Kidney (tissue), 14 donors: ENCODE results near the gene DNAI1. TPM values are rescaled to one million over a fixed set of nuclear protein-coding genes. Genes with fewer than 3 reads are reported as not detected.

Source experiments
- DNase-seq, 5 donors: peaks; one replicate each; pipeline ENCODE4 v3.0.0-alpha.2; 2013 to 2020
- FAIRE-seq: peaks from 2 replicates; lab custom pipeline; 2012; peaks lifted over from hg19 to GRCh38; lab: Jason Lieb, UNC
- H3K27ac ChIP-seq, 2 donors: one replicate each; pipeline ENCODE4 v1.7.0; 2013; ENCODE audit warnings: low read depth in 2 of 2, low read length in 2 of 2, inconsistent platforms in 1 of 2
- H3K27me3 ChIP-seq: one replicate; pipeline ENCODE4 v1.7.1; 2013; ENCODE audit warnings: low read length, inconsistent platforms; ENCODE audit not compliant: control insufficient read depth, insufficient read depth
- H3K36me3 ChIP-seq, 3 donors: one replicate each; pipeline versions ENCODE4 v1.7.0 to v1.7.1; 2013; ENCODE audit warnings: low read length in 3 of 3, control low read depth in 1 of 3, inconsistent platforms in 1 of 3; ENCODE audit not compliant: insufficient read depth in 3 of 3, control insufficient read depth in 2 of 3
- H3K4me1 ChIP-seq, 3 donors: one replicate each; pipeline versions ENCODE4 v1.7.0 to v1.7.1; 2013; ENCODE audit warnings: low read length in 3 of 3, inconsistent platforms in 1 of 3, low read depth in 1 of 3; ENCODE audit not compliant: control insufficient read depth in 2 of 3, insufficient read depth in 2 of 3
- H3K4me3 ChIP-seq, 3 donors: one replicate each; pipeline versions ENCODE4 v1.7.0 to v1.8.1; 2013; ENCODE audit warnings: low read length in 3 of 3, control low read depth in 1 of 3, inconsistent platforms in 1 of 3
- H3K9ac ChIP-seq, 3 donors: one replicate each; pipeline versions ENCODE4 v1.7.0 to v1.7.1; 2013; ENCODE audit warnings: low read length in 3 of 3, control low read depth in 1 of 3, inconsistent platforms in 1 of 3
- H3K9me3 ChIP-seq, 3 donors: one replicate each; pipeline versions ENCODE4 v1.7.0 to v1.7.1; 2013; ENCODE audit warnings: low read length in 3 of 3, control low read depth in 1 of 3, inconsistent platforms in 1 of 3; ENCODE audit not compliant: control insufficient read depth in 2 of 3, insufficient read depth in 1 of 3
- intact Hi-C: fragments of 100-400 bp; cut with DNase I; formaldehyde crosslinking; loops from one replicate; pipeline ENCODE4 v1.11.1; 2022
- polyA plus RNA-seq: library from polyadenylated mRNA; stranded (reverse); fragments of 350-450 nt; fragmentation: Illumina TruSeq; extraction: RNeasy Lipid Tissue Mini Kit (QIAGEN cat#74804); gene quantifications from one replicate; pipeline ENCODE4 v1.2.3, GENCODE V29; 2014; ENCODE audit warnings: low read depth, low replicate concordance; ENCODE audit not compliant: insufficient read depth
- total RNA-seq: library from RNA; stranded (reverse); fragmentation: NEBNext Ultra II Directional; extraction: Animal tissue kit (Norgen Biotek cat#: 25700); gene quantifications from one replicate; pipeline ENCODE4 v1.2.1, GENCODE V29; 2021
- TF ChIP-seq, protein P1 (sequence below): IDR thresholded peaks from 3 replicates; pipeline ENCODE4 v1.5.1; 2012; ENCODE audit warnings: mild to moderate bottlenecking, moderate library complexity, borderline replicate concordance; ENCODE audit not compliant: insufficient read depth; ENCODE audit errors: extremely low read depth
- donor health status: control.
- donor health status: control.
- donor health status: control.
- donor health status: control.
- donor health status: control.
- donor health status: DM: yes; HTN: yes; CAD: no.
- donor health status: Normal renal cell carcinoma (clear cell type).

Gene DNAI1
- total and polyA plus RNA-seq, 2 donors from 2014 or later: 2.4 to 3.0 TPM

DNA sequence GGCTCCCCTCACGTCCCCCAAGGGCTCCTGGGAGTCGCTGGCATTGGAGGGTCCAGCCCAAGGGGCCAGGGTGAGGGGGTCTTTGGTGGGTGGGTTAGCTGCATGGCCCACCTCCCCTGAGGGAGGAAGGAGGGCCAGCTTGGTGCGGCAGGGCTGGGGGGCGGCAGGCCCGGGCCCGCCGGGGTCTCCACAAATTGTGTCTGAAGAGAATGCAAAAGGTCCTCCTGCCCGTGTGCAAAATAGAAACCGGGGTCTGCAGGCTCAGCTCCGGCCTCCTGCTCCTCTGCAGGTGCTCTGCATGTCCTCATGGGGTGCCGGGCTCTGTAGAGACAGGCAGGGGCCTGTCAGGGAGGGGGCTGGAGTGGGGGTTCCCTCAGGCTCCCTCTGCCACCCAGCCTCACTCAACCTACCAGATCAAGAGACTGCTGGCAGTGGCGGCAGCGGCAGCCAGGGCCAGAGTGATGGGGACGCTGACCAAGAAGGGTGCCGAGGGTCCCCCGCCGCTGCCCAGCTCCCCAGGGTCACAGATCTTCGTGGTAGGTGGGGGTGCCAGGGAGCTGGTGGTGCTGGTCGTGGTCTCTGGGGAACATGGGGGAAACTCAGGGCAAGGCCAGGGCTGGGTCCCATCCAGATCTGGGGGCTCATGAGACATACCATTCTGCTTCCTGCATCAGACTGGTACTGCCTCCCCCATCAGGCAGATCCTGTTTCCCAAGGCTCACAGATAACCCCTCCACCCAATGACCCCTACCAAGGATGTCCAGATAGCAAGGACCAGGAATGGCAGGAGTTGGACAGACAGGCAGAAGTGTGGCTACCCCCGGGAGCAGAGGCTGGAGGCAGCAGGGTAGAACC, 93.4 kb downstream of the DNAI1 start:
- DNase-seq: peak in 2 of 5 donors; percentile 53 to 57

DNA sequence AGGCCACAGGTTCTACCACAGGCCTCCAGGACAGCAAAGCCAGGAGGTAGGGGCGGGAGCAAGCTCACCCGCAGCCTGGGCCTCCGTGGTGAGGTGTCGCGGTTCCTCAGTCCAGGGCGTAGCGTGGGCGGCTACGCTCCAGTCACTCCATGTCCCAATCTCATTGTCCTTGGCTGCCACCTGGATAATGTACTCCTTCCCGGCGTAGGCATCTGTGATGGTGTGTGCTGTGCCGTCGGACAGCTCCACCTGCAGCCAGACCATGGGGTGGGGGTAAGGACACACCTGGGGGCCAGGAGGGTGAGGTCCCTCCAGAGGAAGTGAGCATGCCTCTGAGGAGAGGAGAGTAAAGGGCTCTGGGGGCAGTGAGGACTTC, 94.0 kb downstream of the DNAI1 start:
- H3K4me1 ChIP-seq: peaks cover 3 to 10% (median 7%) of the 10 kb centered on the region in 3 donors
- TF ChIP-seq, protein P1, sequence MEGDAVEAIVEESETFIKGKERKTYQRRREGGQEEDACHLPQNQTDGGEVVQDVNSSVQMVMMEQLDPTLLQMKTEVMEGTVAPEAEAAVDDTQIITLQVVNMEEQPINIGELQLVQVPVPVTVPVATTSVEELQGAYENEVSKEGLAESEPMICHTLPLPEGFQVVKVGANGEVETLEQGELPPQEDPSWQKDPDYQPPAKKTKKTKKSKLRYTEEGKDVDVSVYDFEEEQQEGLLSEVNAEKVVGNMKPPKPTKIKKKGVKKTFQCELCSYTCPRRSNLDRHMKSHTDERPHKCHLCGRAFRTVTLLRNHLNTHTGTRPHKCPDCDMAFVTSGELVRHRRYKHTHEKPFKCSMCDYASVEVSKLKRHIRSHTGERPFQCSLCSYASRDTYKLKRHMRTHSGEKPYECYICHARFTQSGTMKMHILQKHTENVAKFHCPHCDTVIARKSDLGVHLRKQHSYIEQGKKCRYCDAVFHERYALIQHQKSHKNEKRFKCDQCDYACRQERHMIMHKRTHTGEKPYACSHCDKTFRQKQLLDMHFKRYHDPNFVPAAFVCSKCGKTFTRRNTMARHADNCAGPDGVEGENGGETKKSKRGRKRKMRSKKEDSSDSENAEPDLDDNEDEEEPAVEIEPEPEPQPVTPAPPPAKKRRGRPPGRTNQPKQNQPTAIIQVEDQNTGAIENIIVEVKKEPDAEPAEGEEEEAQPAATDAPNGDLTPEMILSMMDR: no peak
- no peaks in the 10 kb centered on the region for H3K27me3 ChIP-seq
- intact Hi-C loops: no loop called here
- no peak overlapping the region for H3K27ac ChIP-seq
- no peak overlapping the region for H3K4me3 ChIP-seq
- no peaks in the 10 kb centered on the region for H3K9me3 ChIP-seq
- FAIRE-seq (no peak), DNase-seq (peak; percentile 67 to 73 (median 71))
- H3K36me3 ChIP-seq: no peaks in the 10 kb centered on the region
- no peak overlapping the region for H3K9ac ChIP-seq

More for the DNA sequence above, 93.4 kb downstream of the DNAI1 start:
- no peak overlapping the region for H3K4me3 ChIP-seq
- H3K27ac ChIP-seq: no peak overlapping the region
- intact Hi-C loops: no loop called here
- H3K36me3 ChIP-seq: no peaks in the 10 kb centered on the region
- no peak for FAIRE-seq
- no peaks in the 10 kb centered on the region for H3K27me3 ChIP-seq
- H3K4me1 ChIP-seq: peaks cover 3 to 10% (median 7%) of the 10 kb centered on the region in 3 donors
- H3K9me3 ChIP-seq: no peaks in the 10 kb centered on the region
- no peak overlapping the region for H3K9ac ChIP-seq
- TF ChIP-seq, protein P1: no peak

DNA sequence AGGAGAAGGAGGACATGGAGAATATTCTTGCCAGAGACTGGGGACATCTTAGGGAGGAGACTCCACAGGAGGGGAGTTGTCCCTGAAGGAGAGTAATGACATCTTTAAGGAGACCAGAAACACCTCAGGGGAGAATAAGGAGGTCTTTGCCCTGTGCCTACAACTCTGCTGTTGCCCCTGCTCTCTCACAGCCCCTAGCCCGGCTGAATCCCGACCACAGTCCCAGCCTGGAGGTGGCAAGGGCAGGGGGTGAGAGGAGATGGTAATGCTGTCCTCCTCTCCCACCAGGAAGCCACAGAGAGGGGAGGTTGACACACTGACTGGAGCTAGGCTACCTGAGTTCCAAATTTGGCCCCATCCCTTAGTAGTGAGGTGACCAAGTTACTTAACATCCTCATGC, 94.4 kb downstream of the DNAI1 start:
- intact Hi-C loops: no loop called here
- no peak for DNase-seq

More for the DNA sequence above, 94.4 kb downstream of the DNAI1 start:
- Histone ChIP-seq H3K27me3 (no peaks in the 10 kb centered on the region), H3K4me3 (no peak overlapping the region), H3K27ac (no peak overlapping the region), H3K36me3 (no peaks in the 10 kb centered on the region), H3K9ac (no peak overlapping the region), H3K9me3 (no peaks in the 10 kb centered on the region), H3K4me1 (peaks cover 3 to 10% (median 7%) of the 10 kb centered on the region in 3 donors)
- FAIRE-seq: no peak
- TF ChIP-seq, protein P1: no peak
